ENCODE results near the gene LSS.
"Not testable (repeated sequence)": the region's sequence is repeated elsewhere in the genome, so short reads cannot be mapped to it uniquely, and the experiment has no call there.

Gene LSS

GRCh38 chr21:46151261-46151988 is 77.1 kb downstream of the LSS start:
- DNase-seq: no peak

GRCh38 chr21:46150491-46151121 is 78.0 kb downstream of the LSS start:
- no peak for DNase-seq

- no peak for DNase-seq
These were observed 78.5 kb downstream of the LSS start for GRCh38 chr21:46150073-46150472.

- no peak for DNase-seq
These were observed 79.2 kb downstream of the LSS start for GRCh38 chr21:46149205-46149901.

GRCh38 chr21:46148106-46148505 is 80.5 kb downstream of the LSS start:
- no peak for DNase-seq

GRCh38 chr21:46147429-46147828 is 81.1 kb downstream of the LSS start:
- not testable (repeated sequence) for DNase-seq

- no peak for DNase-seq
These were observed 81.7 kb downstream of the LSS start for GRCh38 chr21:46146856-46147255.

GRCh38 chr21:46145840-46146691 is 82.5 kb downstream of the LSS start:
- DNase-seq: no peak

- no peak for DNase-seq
These were observed 83.3 kb downstream of the LSS start for GRCh38 chr21:46145159-46145839.

- no peak for DNase-seq
These were observed 84.0 kb downstream of the LSS start for GRCh38 chr21:46144464-46145070.

- DNase-seq: no peak
These were observed 85.7 kb downstream of the LSS start for GRCh38 chr21:46142582-46143473.

GRCh38 chr21:46141767-46142581 is 86.6 kb downstream of the LSS start:
- DNase-seq: no peak

- DNase-seq: not testable (repeated sequence)
These were observed 88.1 kb downstream of the LSS start for GRCh38 chr21:46140352-46141003.

- DNase-seq: no peak
These were observed 88.9 kb downstream of the LSS start for GRCh38 chr21:46139686-46140085.

- DNase-seq: no peak
These were observed 90.1 kb downstream of the LSS start for GRCh38 chr21:46138383-46138970.

Measured in eye (tissue), 1 donor.